Ascending aorta (tissue), 2 donors: ENCODE results near the gene WNT5B. TPM values are rescaled to one million over a fixed set of nuclear protein-coding genes. Genes with fewer than 3 reads are reported as not detected.

ENCODE experiments used
- DNase-seq, 2 donors: peaks; one replicate each; pipeline ENCODE4 v3.0.0-alpha.2; 2019; ENCODE audit warnings: low spot score in 2 of 2
- H3K27ac ChIP-seq, 2 donors: fragments of 200-600 bp; sonication (generic); one replicate each; pipeline ENCODE4 v1.5.1; 2016 to 2017; ENCODE audit warnings: mild to moderate bottlenecking in 1 of 2
- H3K27me3 ChIP-seq: fragments of 200-600 bp; sonication (generic); one replicate; pipeline ENCODE4 v1.5.1; 2017
- H3K36me3 ChIP-seq, 2 donors: fragments of 200-600 bp; sonication (generic); one replicate each; pipeline ENCODE4 v1.5.1; 2016
- H3K4me1 ChIP-seq, 2 donors: fragments of 200-600 bp; sonication (generic); one replicate each; pipeline ENCODE4 v1.5.1; 2016 to 2017; ENCODE audit warnings: mild to moderate bottlenecking in 1 of 2
- H3K4me3 ChIP-seq, 2 donors: fragments of 200-600 bp; sonication (generic); one replicate each; pipeline ENCODE4 v1.5.1; 2016 to 2017; ENCODE audit warnings: mild to moderate bottlenecking in 1 of 2
- H3K9me3 ChIP-seq, 2 donors: fragments of 200-600 bp; sonication (generic); one replicate each; pipeline ENCODE4 v1.5.1; 2016
- CTCF ChIP-seq, 3 experiments: fragments of 200-600 bp in 2 of 3; fragments of 450-650 bp in 1 of 3; sonication (generic) in 2 of 3; IDR thresholded peaks; one replicate each; pipeline ENCODE4 v1.5.1; 2016 to 2019; ENCODE audit warnings: antibody characterized with exemption in 3 of 3, mild to moderate bottlenecking in 1 of 3, moderate library complexity in 1 of 3
- intact Hi-C: fragments of 100-400 bp; cut with DNase I; formaldehyde crosslinking; loops from one replicate; pipeline ENCODE4 v1.15.1; 2023
- total RNA-seq: library from RNA; depleted of rRNA; stranded (reverse); fragments of >200 nt; gene quantifications from one replicate; pipeline ENCODE4 v1.1.0, GENCODE V29; 2016

Gene WNT5B
- total RNA-seq, 1 donor from 2014 or later = 0.53 TPM

GRCh38 chr12:1583421-1584078, 45.5 kb upstream of the WNT5B start:
- Histone ChIP-seq H3K36me3 (no peaks in the 10 kb centered on the region), H3K4me1 (peaks cover 0 to 7% of the 10 kb centered on the region in 2 donors), H3K4me3 (peak overlapping the region in 1 of 2 donors; percentile 53), H3K27ac (no peak overlapping the region), H3K9me3 (no peaks in the 10 kb centered on the region), H3K27me3 (no peaks in the 10 kb centered on the region)
- TF ChIP-seq CTCF (IDR thresholded peaks at IDR 0.05) = peak; percentile 88 to 91 (median 88)
- peak in 1 of 2 donors; percentile 82 for DNase-seq
- intact Hi-C loops = loop anchor here (1.0 to 10.0 kb wide), 2 partner anchors 465 to 1019 kb away; no protein-coding TSS in a partner anchor

- no peak for TF ChIP-seq CTCF (IDR thresholded peaks at IDR 0.05)
- Histone ChIP-seq H3K9me3 (no peaks in the 10 kb centered on the region), H3K36me3 (no peaks in the 10 kb centered on the region), H3K27me3 (no peaks in the 10 kb centered on the region), H3K4me1 (peaks cover 0 to 9% of the 10 kb centered on the region in 2 donors), H3K4me3 (no peak overlapping the region), H3K27ac (no peak overlapping the region)
- intact Hi-C loops = loop anchor here (10.0 kb wide), 1 partner anchor 1020 kb away; no protein-coding TSS in a partner anchor
- no peak for DNase-seq
Measured at GRCh38 chr12:1584326-1584725, 44.7 kb upstream of the WNT5B start.

GRCh38 chr12:1587927-1588574, 41.0 kb upstream of the WNT5B start:
- Histone ChIP-seq H3K4me3 (no peak overlapping the region), H3K27me3 (no peaks in the 10 kb centered on the region), H3K36me3 (no peaks in the 10 kb centered on the region), H3K9me3 (no peaks in the 10 kb centered on the region), H3K27ac (peak overlapping the region in 1 of 2 donors; percentile 53), H3K4me1 (peaks cover 8 to 27% of the 10 kb centered on the region in 2 donors)
- TF ChIP-seq CTCF (IDR thresholded peaks at IDR 0.05) = no peak
- DNase-seq = no peak
- intact Hi-C loops = loop anchor here (10.0 kb wide), 1 partner anchor 1023 kb away; no protein-coding TSS in a partner anchor

- Histone ChIP-seq H3K9me3 (no peaks in the 10 kb centered on the region), H3K27me3 (no peaks in the 10 kb centered on the region), H3K4me1 (peaks cover 9 to 24% of the 10 kb centered on the region in 2 donors), H3K36me3 (no peaks in the 10 kb centered on the region), H3K4me3 (no peak overlapping the region), H3K27ac (peak overlapping the region in 1 of 2 donors; percentile 53)
- no peak for TF ChIP-seq CTCF (IDR thresholded peaks at IDR 0.05)
- no peak for DNase-seq
- intact Hi-C loops = loop anchor here (10.0 kb wide), 1 partner anchor 1024 kb away; no protein-coding TSS in a partner anchor
Measured at GRCh38 chr12:1588575-1588947, 40.5 kb upstream of the WNT5B start.

- Histone ChIP-seq H3K4me1 (peaks cover 9 to 26% of the 10 kb centered on the region in 2 donors), H3K9me3 (no peaks in the 10 kb centered on the region), H3K36me3 (no peaks in the 10 kb centered on the region), H3K4me3 (peak overlapping the region; percentile 46 to 95), H3K27me3 (no peaks in the 10 kb centered on the region), H3K27ac (peak overlapping the region; percentile 39 to 60)
- DNase-seq = no peak
- intact Hi-C loops = loop anchor here (5.0 to 10.0 kb wide), 2 partner anchors 638 to 836 kb away; partner anchors contain the start of gene WNK1
- TF ChIP-seq CTCF (IDR thresholded peaks at IDR 0.05) = no peak
Measured at GRCh38 chr12:1590221-1590979, 38.6 kb upstream of the WNT5B start.
